HG02938 (cell line): ENCODE measurements around the gene KAZN.

ENCODE experiments used
- ATAC-seq: cut with Tn5 transposase; IDR thresholded peaks from one replicate; pipeline ENCODE4 v1.9.1; 2021; ENCODE audit warnings: mild to moderate bottlenecking, moderate library complexity; ENCODE audit not compliant: unreplicated experiment

Gene KAZN

GRCh38 chr1:14945132-14946010 lies 346.9 kb downstream of the KAZN start:
- ATAC-seq, result no peak

DNA sequence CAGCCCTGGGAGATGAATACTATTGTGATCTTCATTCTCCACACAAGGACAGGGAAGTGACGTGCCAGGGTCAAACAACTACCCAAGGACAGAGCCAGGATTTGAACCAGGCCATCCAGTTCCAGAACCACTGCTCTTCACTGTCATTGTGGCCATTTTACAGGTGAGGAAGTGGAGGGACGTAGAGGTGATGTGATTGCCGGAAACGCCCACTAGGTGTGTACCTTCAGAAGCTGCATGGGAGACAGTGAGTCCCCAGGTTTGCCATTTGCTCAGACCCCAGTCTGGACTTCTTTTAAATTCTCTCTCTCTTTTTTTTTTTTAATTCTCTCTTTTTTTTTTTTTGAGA lies 347.5 kb downstream of the KAZN start:
- no peak for ATAC-seq

DNA sequence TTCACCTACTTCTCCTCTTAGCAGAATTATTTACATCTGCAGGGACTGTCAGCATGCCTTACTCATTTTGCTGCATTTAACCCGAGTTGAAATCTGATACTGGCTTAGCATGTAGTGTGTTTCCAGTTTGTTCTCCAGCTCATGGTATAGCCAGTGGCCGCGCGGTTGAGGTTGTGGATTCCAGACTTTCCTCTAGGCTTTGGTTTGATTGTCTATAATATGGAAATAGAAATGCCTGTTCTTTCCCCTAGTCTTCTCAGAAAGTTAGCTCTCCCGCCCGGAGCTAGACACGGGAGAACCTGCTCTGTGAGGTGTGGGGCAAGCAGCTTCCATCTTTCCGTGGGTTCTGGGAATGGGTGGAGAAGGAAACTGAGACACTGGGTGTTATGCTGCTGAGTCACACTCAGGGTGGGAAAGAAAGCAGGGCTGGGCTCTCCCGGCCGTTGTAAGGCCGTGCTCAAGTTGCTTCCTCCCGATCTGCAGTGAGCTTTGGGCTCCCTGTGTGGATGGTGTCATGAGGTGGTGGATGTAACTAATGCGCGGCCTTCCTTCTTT lies 348.3 kb downstream of the KAZN start:
- ATAC-seq, result no peak

DNA sequence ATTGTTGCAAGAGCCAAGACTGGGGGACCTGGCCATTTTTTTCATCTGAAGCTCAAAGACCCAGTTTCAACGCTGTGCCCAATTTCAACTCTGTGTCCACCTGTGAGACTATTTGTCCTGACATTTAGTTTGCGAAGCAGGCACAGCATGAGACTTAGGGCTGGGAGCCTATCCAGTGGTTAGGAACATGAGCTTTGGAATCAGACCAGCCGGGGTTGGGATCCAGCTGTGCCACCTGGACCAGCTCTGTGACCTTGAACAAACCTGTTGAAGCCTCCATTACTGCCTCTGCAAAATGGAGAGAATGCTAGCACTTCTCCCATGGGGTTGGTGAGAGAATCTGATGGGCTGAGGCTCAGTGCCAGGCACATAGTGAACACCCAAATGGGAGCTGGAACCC lies 348.9 kb downstream of the KAZN start:
- ATAC-seq, result no peak

DNA sequence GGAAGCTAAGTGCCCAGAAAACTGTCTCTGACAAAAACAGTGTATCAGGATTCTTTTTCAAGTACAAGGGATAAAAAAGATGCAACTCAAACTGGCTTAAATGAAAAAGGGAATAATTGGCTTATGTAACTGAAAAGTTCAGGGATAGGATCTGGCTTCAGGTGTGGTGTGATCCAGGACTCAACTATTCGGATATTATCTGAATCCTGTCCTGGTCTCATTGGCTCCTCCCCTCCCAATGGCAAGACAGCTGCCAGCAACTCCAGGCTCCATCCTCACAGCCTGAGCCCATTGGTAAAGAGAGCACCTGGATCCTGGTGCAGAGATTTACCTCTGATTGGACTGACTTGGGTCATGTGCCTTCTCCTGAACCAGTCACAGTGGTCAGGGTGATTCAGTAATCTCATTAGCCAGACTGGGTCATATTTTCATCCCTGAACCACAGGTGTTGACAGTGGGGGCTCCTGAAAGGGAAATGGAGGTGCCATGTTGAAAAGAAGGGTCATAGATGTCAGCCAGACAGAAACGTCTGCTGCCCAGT lies 349.7 kb downstream of the KAZN start:
- no peak for ATAC-seq

GRCh38 chr1:14949270-14949835 lies 350.9 kb downstream of the KAZN start:
- no peak for ATAC-seq

- ATAC-seq, result no peak
Observed at GRCh38 chr1:14949836-14950713, 351.6 kb downstream of the KAZN start.

GRCh38 chr1:14951766-14952165 lies 353.3 kb downstream of the KAZN start:
- ATAC-seq, result no peak

DNA sequence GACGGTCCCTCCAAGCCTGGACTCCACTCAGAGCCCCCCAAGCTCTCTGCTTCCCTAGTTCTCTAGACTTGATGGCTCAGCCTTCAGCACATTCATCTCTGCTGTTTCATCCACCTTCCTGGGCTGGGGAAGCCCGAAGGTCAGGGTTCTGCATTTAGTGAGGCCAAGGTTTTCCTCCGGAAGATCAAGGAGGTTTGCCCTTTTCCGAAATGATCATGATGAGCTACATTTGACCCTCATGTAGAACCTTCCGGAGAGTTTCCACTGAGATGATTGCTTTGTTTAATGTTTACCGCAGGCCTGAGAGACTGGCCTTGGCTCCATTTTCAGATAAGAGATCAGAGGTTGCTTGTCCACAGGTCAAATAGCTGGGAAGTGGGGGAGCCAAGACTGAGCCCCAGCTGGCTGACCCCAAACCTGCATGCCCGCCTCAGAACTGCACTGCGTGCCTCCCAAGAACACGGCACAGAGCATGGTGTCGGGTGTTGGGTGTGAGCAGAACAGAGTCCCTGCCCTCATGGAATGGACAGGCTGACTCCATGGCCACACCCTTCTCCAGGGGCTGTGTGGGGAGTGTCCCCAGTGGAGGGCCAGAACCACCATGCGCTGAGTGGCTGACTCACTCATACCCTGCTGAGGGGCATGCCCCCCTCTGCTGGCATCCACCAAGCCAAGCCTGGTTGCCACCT lies 354.3 kb downstream of the KAZN start:
- ATAC-seq, result no peak

DNA sequence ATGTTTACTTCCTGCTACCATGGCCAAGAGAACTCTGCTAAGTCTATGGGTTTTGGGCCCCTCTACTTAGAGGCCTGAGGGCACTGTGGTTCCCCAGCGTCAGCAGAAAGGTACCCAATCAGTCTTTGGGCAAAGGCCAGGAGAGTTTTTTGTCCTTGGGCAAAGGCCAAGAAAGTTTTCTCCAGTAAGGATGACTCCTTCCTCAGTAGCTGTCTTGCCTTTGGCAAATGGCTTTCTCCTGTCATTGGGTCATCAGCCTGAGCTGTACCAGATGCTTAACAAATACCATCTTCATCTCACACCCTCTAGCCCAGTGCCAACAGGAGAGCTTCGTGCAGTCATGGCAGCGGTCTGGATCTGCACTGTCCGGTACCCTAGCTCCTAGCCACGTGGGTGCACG lies 355.7 kb downstream of the KAZN start:
- no peak for ATAC-seq

GRCh38 chr1:14954930-14955329 lies 356.4 kb downstream of the KAZN start:
- no peak for ATAC-seq

DNA sequence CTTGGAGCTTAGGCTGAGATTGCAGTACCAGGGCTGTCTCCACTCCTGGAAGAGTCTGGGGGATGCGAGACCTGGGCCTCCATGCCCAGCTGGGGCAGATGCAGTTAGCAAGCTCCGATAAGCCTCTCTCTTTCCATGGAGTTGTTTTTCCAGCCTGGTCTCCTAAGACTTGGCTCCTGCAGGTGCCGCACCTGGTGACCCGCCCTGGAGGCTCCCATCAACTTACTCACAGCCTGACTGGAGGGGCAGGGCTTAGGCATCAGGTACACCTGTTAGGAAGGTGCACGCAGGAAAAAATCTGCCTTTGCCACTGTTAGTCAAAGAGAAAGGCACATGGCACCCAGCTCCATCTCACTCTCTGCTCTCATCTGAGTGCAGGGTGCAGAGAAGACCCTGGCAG lies 356.9 kb downstream of the KAZN start:
- no peak for ATAC-seq

GRCh38 chr1:14955976-14956375 lies 357.5 kb downstream of the KAZN start:
- no peak for ATAC-seq

GRCh38 chr1:14956579-14957195 lies 358.2 kb downstream of the KAZN start:
- no peak for ATAC-seq

GRCh38 chr1:14957375-14958098 lies 359.1 kb downstream of the KAZN start:
- ATAC-seq, result no peak

DNA sequence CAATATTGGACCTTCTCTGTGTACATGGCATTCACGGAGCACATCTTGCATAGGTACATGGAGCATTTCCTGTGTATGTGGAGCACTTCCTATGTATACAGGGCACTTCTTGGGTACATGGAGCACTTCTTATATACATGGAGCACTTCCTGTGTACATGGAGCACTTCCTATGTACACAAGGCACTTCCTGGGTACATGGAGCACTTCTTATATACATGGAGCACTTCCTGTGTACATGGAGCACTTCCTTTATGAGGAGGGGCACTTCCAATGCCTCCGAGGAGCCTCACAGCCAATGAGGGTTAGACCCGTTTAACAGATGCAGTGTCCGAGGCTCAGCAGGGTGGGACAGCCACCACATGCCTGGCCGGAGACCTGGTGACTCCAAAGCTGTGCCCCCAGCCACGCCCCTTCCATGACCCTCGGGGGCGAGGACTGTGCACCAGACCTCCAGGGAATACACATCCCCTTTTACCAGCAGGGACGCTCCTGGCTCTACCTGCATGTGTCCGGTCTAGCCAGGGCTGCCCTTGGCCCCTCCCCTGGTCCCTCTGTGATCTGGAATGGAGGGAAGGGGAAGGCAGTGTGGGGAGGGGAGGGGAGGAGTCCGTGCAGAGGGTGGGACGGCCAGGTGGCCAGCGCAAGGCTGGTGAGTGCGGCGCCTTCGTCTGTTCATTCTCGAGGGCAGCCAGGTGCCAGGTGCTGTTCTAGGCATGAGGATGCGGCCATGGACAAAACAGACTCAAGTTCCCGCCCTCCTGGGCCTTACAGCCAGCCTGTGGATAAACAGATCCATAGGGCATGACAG lies 360.0 kb downstream of the KAZN start:
- no peak for ATAC-seq

DNA sequence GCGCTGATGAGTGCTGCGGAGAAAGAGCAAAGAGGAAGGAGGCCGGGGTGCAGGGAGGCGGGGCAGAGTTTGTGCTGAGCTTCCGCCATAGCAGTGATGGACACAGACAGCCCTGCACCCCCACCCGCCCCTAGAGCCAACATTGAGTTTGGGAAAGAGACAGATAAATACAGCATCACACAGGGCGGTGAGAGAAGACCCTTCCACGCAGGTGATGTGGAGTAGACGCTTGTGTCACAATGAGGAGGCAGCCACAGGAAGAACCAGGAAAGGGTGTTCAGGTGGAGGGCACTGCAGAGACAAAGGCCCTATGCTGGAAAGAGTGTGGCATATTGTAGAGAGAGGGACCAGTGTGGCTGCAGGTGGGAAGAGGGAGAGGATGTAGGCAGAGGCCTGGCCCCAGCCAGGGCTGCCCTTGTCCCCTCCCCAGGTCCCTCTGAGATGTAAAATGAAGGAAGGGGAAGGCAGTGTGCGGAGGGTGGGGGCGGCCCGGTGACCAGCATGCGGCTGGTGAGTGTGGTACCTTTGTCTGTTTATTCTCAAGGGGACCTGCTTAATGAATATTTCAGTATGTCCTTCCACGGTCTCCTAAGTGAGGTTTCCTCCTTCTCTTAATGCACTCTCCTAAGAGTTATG lies 360.7 kb downstream of the KAZN start:
- no peak for ATAC-seq

GRCh38 chr1:14961661-14962267 lies 363.3 kb downstream of the KAZN start:
- ATAC-seq, result no peak
